Smooth muscle cell (in vitro differentiated cells): ENCODE measurements around the gene ARFGAP1. TPM values are rescaled to one million over a fixed set of nuclear protein-coding genes. Genes with fewer than 3 reads are reported as not detected.

Experiments used
- DNase-seq: peaks from one replicate; lab custom pipeline; 2025; ENCODE audit not compliant: unreplicated experiment; lab: John Stamatoyannopoulos, UW
- H2AFZ ChIP-seq: fragments of 200-600 bp; sonication (generic); 2 replicates; pipeline ENCODE4 v1.6.0; 2016; ENCODE audit warnings: antibody characterized with exemption, low read depth, mild to moderate bottlenecking
- H3F3A ChIP-seq: fragments of 200-600 bp; sonication (generic); 2 replicates; pipeline ENCODE4 v1.6.0; 2017; ENCODE audit warnings: antibody characterized with exemption, low read depth
- H3K27ac ChIP-seq: fragments of 200-600 bp; sonication (generic); 2 replicates; pipeline ENCODE4 v1.5.1; 2016; ENCODE audit warnings: low read depth, mild to moderate bottlenecking
- H3K27me3 ChIP-seq: fragments of 200-600 bp; sonication (generic); 2 replicates; pipeline ENCODE4 v1.6.1; 2016; ENCODE audit warnings: low read depth, mild to moderate bottlenecking
- H3K36me3 ChIP-seq: fragments of 200-600 bp; sonication (generic); 2 replicates; pipeline ENCODE4 v1.5.1; 2016; ENCODE audit warnings: low read depth
- H3K4me1 ChIP-seq: fragments of 200-600 bp; sonication (generic); 2 replicates; pipeline ENCODE4 v1.5.1; 2016; ENCODE audit warnings: low read depth
- H3K4me2 ChIP-seq: fragments of 200-600 bp; sonication (generic); 2 replicates; pipeline ENCODE4 v1.6.0; 2016; ENCODE audit warnings: mild to moderate bottlenecking
- H3K4me3 ChIP-seq: fragments of 200-600 bp; sonication (generic); 2 replicates; pipeline ENCODE4 v1.5.1; 2016; ENCODE audit warnings: mild to moderate bottlenecking
- H3K79me2 ChIP-seq: fragments of 200-600 bp; sonication (generic); 2 replicates; pipeline ENCODE4 v1.6.0; 2016; ENCODE audit warnings: low read depth, mild to moderate bottlenecking
- H3K9ac ChIP-seq: fragments of 200-600 bp; sonication (generic); 2 replicates; pipeline ENCODE4 v1.6.0; 2016; ENCODE audit warnings: low read depth
- H3K9me3 ChIP-seq: fragments of 200-600 bp; sonication (generic); replicated peaks from 2 replicates; pipeline ENCODE4 v1.5.1; 2016; ENCODE audit warnings: low read depth
- H4K20me1 ChIP-seq: fragments of 200-600 bp; sonication (generic); 2 replicates; pipeline ENCODE4 v1.6.0; 2016; ENCODE audit warnings: low read depth
- CTCF ChIP-seq: fragments of 200-600 bp; sonication (generic); IDR thresholded peaks from 2 replicates; pipeline ENCODE4 v1.5.1; 2017; ENCODE audit warnings: borderline replicate concordance, mild to moderate bottlenecking, antibody characterized with exemption; ENCODE audit not compliant: insufficient read depth, poor library complexity, severe bottlenecking
- WGBS: methylation state at CpG from one replicate; pipeline ENCODE4 v1.1.7; 2016; ENCODE audit warnings: low lambda C conversion rate; 5-methylcytosine and 5-hydroxymethylcytosine counted together
- polyA plus RNA-seq: library from polyadenylated mRNA; unstranded; fragments of >200 nt; fragmentation: Nextera tagmentation; extraction: Ambion mirVana; gene quantifications from 2 replicates; pipeline ENCODE4 v1.2.1, GENCODE V29; 2016
- total RNA-seq: library from RNA; depleted of rRNA; stranded (reverse); fragments of >200 nt; gene quantifications from 2 replicates; pipeline ENCODE4 v1.2.3, GENCODE V29; 2014

The ARFGAP1 gene
- total and polyA plus RNA-seq, 2 experiments from 2014 or later = 101 to 169 TPM

- Histone ChIP-seq H3K27me3 (no peaks in the 10 kb centered on the region), H3K4me1 (no peaks in the 10 kb centered on the region), H3K4me3 (no peak overlapping the region), H2AFZ (no peak overlapping the region), H3K4me2 (no peak overlapping the region), H3K9ac (no peak overlapping the region), H3F3A (no peaks in the 10 kb centered on the region), H3K9me3 (no peaks in the 10 kb centered on the region), H3K79me2 (no peaks in the 10 kb centered on the region), H4K20me1 (no peaks in the 10 kb centered on the region), H3K36me3 (no peaks in the 10 kb centered on the region), H3K27ac (no peak overlapping the region)
- 77% methylated on average over 18 of the region's 18 CpGs for WGBS
- no peak for TF ChIP-seq CTCF
- DNase-seq = no peak
These were observed 50.9 kb downstream of the ARFGAP1 start for GRCh38 chr20:63323357-63323981.

DNA sequence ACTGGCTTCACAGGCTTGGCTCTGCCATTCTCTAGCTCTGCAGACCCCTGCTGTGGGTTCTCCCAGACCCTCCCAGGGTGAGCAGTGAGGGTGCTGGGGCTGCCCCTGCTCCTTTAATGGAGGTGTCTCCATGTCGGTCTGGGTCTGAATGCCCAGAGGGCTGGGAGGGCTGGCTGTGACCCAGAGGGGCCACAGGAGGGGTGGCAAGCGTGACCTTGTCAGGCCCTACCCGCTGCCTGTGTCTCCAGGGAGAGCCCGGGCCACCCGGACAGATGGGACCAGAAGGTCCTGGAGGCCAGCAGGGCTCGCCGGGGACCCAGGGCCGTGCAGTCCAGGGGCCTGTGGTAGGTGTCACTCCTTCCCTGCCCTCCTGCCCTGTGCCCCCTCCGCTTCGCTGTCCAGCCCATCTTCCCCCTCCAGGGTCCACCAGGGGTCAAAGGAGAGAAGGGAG, 52.4 kb downstream of the ARFGAP1 start:
- no peak overlapping the region for H3K27ac ChIP-seq
- TF ChIP-seq CTCF = no peak

GRCh38 chr20:63325554-63326313, 53.1 kb downstream of the ARFGAP1 start:
- no peak for DNase-seq
- Histone ChIP-seq H3K79me2 (no peaks in the 10 kb centered on the region), H3K27me3 (no peaks in the 10 kb centered on the region), H3K27ac (no peak overlapping the region), H3K9me3 (no peaks in the 10 kb centered on the region), H3K4me2 (no peak overlapping the region), H3F3A (no peaks in the 10 kb centered on the region), H2AFZ (no peak overlapping the region), H3K4me1 (no peaks in the 10 kb centered on the region), H4K20me1 (no peaks in the 10 kb centered on the region), H3K36me3 (no peaks in the 10 kb centered on the region), H3K9ac (no peak overlapping the region), H3K4me3 (no peak overlapping the region)
- WGBS = 88% methylated on average over 5 of the region's 8 CpGs
- TF ChIP-seq CTCF = no peak

More for the DNA sequence above, 52.4 kb downstream of the ARFGAP1 start:
- Histone ChIP-seq H4K20me1 (no peaks in the 10 kb centered on the region), H3K4me2 (no peak overlapping the region), H3K4me3 (no peak overlapping the region), H3K36me3 (no peaks in the 10 kb centered on the region), H3K27me3 (no peaks in the 10 kb centered on the region), H3F3A (no peaks in the 10 kb centered on the region), H3K9me3 (no peaks in the 10 kb centered on the region), H3K4me1 (no peaks in the 10 kb centered on the region), H2AFZ (no peak overlapping the region), H3K9ac (no peak overlapping the region), H3K79me2 (no peaks in the 10 kb centered on the region)
- DNase-seq = no peak
- 93% methylated on average over 9 of the region's 10 CpGs for WGBS
